Gastrocnemius medialis (tissue), 4 donors: Measurements from ENCODE around the gene DOCK10. TPM values are rescaled to one million over a fixed set of nuclear protein-coding genes. Genes with fewer than 3 reads are reported as not detected.

ENCODE experiments used
- ATAC-seq, 2 donors: fragments of 150-250 bp; one replicate each; pipeline ENCODE4 v1.9.1; 2016
- DNase-seq, 2 donors: peaks; one replicate each; pipeline ENCODE4 v3.0.0-alpha.2; 2019
- H3K27ac ChIP-seq, 4 donors: fragments of 200-600 bp; sonication (generic); 1 replicate in 1 of 4; 2 replicates in 3 of 4; pipeline ENCODE4 v1.5.1; 2016 to 2018; ENCODE audit warnings: mild to moderate bottlenecking in 2 of 4, moderate library complexity in 1 of 4
- H3K27me3 ChIP-seq, 3 donors: fragments of 200-600 bp; sonication (generic) in 2 of 3; 1 replicate in 1 of 3; 2 replicates in 2 of 3; pipeline versions ENCODE4 v1.5.1 to v1.6.0; 2016 to 2019; ENCODE audit warnings: mild to moderate bottlenecking in 1 of 3, moderate library complexity in 1 of 3
- H3K36me3 ChIP-seq, 2 donors: fragments of 200-600 bp; sonication (generic) in 1 of 2; one replicate each; pipeline ENCODE4 v1.5.1; 2017 to 2018
- H3K4me1 ChIP-seq, 2 donors: fragments of 200-600 bp; sonication (generic) in 1 of 2; one replicate each; pipeline ENCODE4 v1.5.1; 2016 to 2017; ENCODE audit warnings: mild to moderate bottlenecking in 2 of 2
- H3K4me3 ChIP-seq, 4 donors: fragments of 200-600 bp; sonication (generic) in 3 of 4; 1 replicate in 1 of 4; 2 replicates in 3 of 4; pipeline ENCODE4 v1.5.1; 2016 to 2019; ENCODE audit warnings: mild to moderate bottlenecking in 2 of 4
- H3K9me3 ChIP-seq, 3 donors: fragments of 200-600 bp; sonication (generic) in 2 of 3; 1 replicate in 1 of 3; 2 replicates in 2 of 3; pipeline ENCODE4 v1.5.1; 2016 to 2019
- POLR2A ChIP-seq, 2 donors: fragments of 450-650 bp; IDR thresholded peaks; one replicate each; pipeline ENCODE4 v1.6.1; 2017; ENCODE audit warnings: antibody characterized with exemption in 2 of 2, mild to moderate bottlenecking in 2 of 2, moderate library complexity in 2 of 2
- in situ Hi-C, 4 donors: fragments of 200-750 bp; cut with MboI; loops; one replicate each; pipeline versions ENCODE4 v1.15.0 to v1.8.0; 2017; ENCODE audit warnings: low sequenced_read_pairs in 4 of 4
- intact Hi-C: fragments of 100-400 bp; cut with DNase I; formaldehyde crosslinking; loops from one replicate; pipeline ENCODE4 v1.15.1; 2023; ENCODE audit warnings: low total_unique reads
- total RNA-seq, 4 donors: library from RNA; depleted of rRNA; stranded (reverse); fragments of >200 nt; gene quantifications; one replicate each; pipeline versions ENCODE4 v1.1.0 to v1.2.3, GENCODE V29; 2016
- TF ChIP-seq, protein P1 (sequence below), 5 experiments: fragments of 450-650 bp in 3 of 5; fragments of 200-600 bp in 2 of 5; sonication (generic) in 2 of 5; IDR thresholded peaks in 4 of 5; conservative IDR thresholded peaks in 1 of 5; 1 replicate in 4 of 5; 2 replicates in 1 of 5; pipeline ENCODE4 v1.5.1; 2016 to 2019; ENCODE audit warnings: antibody characterized with exemption in 5 of 5, mild to moderate bottlenecking in 3 of 5, moderate library complexity in 3 of 5

Gene DOCK10
- total RNA-seq, 4 donors from 2014 or later = 0.97 to 1.9 (median 1.4) TPM

DNA sequence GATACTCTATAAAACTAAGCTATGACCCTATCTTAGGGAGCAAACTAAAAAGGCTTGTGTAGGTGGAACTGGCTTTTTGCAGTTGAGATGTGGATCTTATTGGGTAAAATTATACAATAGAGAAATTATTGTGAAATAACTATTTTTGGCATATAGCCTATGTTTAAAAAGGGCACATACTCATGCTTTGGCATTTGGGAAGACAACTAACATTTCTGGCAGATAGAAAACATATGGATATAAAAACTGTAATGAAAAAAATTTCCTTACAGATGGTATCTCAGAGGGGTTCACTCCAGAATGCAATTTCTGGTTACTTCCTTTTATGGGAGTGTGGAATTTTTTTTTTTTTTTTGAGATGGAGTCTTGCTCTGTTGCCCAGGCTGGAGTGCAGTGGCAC is 206.0 kb downstream of the DOCK10 start:
- TF ChIP-seq POLR2A (IDR thresholded peaks at IDR 0.05) = no peak
- TF ChIP-seq, protein P1, sequence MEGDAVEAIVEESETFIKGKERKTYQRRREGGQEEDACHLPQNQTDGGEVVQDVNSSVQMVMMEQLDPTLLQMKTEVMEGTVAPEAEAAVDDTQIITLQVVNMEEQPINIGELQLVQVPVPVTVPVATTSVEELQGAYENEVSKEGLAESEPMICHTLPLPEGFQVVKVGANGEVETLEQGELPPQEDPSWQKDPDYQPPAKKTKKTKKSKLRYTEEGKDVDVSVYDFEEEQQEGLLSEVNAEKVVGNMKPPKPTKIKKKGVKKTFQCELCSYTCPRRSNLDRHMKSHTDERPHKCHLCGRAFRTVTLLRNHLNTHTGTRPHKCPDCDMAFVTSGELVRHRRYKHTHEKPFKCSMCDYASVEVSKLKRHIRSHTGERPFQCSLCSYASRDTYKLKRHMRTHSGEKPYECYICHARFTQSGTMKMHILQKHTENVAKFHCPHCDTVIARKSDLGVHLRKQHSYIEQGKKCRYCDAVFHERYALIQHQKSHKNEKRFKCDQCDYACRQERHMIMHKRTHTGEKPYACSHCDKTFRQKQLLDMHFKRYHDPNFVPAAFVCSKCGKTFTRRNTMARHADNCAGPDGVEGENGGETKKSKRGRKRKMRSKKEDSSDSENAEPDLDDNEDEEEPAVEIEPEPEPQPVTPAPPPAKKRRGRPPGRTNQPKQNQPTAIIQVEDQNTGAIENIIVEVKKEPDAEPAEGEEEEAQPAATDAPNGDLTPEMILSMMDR (IDR thresholded peaks at IDR 0.05 in 4 of 5, conservative IDR thresholded peaks at IDR 0.05 in 1 of 5) = no peak
- intact Hi-C loops (no loop called here), in situ Hi-C loops (no loop called here)
- Histone ChIP-seq H3K27ac (peak overlapping the region; percentile 50 to 75 (median 62)), H3K36me3 (no peaks in the 10 kb centered on the region), H3K4me1 (peaks cover 19 to 35% of the 10 kb centered on the region in 2 donors), H3K27me3 (no peaks in the 10 kb centered on the region), H3K9me3 (no peaks in the 10 kb centered on the region), H3K4me3 (no peak overlapping the region)
- no peak for ATAC-seq
- no peak for DNase-seq

GRCh38 chr2:224835405-224835804 is 206.9 kb downstream of the DOCK10 start:
- H3K9me3 ChIP-seq = no peaks in the 10 kb centered on the region
- in situ Hi-C loops = no loop called here
- peak in 1 of 2 donors; percentile 15 for DNase-seq
- peak; percentile 92 to 97 for ATAC-seq
- no peaks in the 10 kb centered on the region for H3K36me3 ChIP-seq
- H3K4me3 ChIP-seq = no peak overlapping the region
- TF ChIP-seq, protein P1 (IDR thresholded peaks at IDR 0.05 in 4 of 5, conservative IDR thresholded peaks at IDR 0.05 in 1 of 5) = no peak
- peak in 1 of 2 donors; percentile 11 for TF ChIP-seq POLR2A (IDR thresholded peaks at IDR 0.05)
- H3K27ac ChIP-seq = peak overlapping the region; percentile 50 to 75 (median 62)
- intact Hi-C loops = no loop called here
- H3K27me3 ChIP-seq = no peaks in the 10 kb centered on the region
- peaks cover 19 to 35% of the 10 kb centered on the region in 2 donors for H3K4me1 ChIP-seq

DNA sequence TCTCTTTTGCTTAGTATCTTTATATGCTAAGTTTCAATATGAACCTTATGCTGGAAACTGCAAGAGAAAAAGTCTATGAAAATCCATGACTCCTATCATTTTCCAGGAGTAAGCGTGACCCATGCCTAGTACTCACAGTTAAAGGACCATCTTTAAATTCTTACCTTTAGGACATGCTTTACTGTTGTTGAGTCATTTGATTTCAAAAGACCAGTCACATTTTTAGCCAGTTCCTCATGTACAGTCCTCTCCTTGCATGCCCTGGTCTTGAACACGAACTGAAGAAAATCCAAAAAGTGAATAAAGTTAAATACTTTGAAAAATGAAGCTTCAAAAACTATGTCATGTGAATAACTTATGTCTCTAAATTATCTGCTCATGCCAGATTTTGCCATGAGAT is 208.3 kb downstream of the DOCK10 start:
- intact Hi-C loops = no loop called here
- no peaks in the 10 kb centered on the region for H3K36me3 ChIP-seq
- in situ Hi-C loops = no loop called here
- peak overlapping the region in 1 of 4 donors; percentile 75 for H3K27ac ChIP-seq
- no peaks in the 10 kb centered on the region for H3K27me3 ChIP-seq
- no peak for ATAC-seq
- no peak overlapping the region for H3K4me3 ChIP-seq
- DNase-seq = no peak
- TF ChIP-seq, protein P1 (IDR thresholded peaks at IDR 0.05 in 4 of 5, conservative IDR thresholded peaks at IDR 0.05 in 1 of 5) = no peak
- no peak for TF ChIP-seq POLR2A (IDR thresholded peaks at IDR 0.05)
- H3K9me3 ChIP-seq = no peaks in the 10 kb centered on the region
- H3K4me1 ChIP-seq = peaks cover 19 to 35% of the 10 kb centered on the region in 2 donors

DNA sequence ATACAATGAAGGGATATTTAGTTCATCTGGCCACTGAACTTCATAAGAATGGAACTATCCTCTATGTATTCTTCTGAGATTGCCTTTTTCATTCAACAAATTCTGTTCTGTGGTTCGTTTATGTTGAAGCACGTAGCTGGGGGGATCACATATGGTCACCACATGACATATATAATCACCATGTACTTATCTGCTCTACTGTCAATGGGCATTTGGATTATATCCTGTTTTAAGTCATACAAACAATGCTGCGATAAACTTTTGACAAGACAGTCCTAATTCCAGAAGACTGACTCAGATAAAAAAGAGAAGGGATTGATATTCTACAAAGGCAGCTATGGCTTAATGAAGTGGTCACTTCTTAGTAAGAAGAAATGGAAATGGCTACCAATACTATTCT is 210.1 kb downstream of the DOCK10 start:
- Histone ChIP-seq H3K9me3 (no peaks in the 10 kb centered on the region), H3K27me3 (no peaks in the 10 kb centered on the region), H3K36me3 (no peaks in the 10 kb centered on the region), H3K4me1 (peaks cover 12 to 25% of the 10 kb centered on the region in 2 donors), H3K4me3 (no peak overlapping the region), H3K27ac (no peak overlapping the region)
- TF ChIP-seq, protein P1 (IDR thresholded peaks at IDR 0.05 in 4 of 5, conservative IDR thresholded peaks at IDR 0.05 in 1 of 5) = no peak
- TF ChIP-seq POLR2A (IDR thresholded peaks at IDR 0.05) = no peak
- no peak for ATAC-seq
- in situ Hi-C loops (no loop called here), intact Hi-C loops (no loop called here)
- no peak for DNase-seq

GRCh38 chr2:224831530-224831929 is 210.7 kb downstream of the DOCK10 start:
- no peaks in the 10 kb centered on the region for H3K36me3 ChIP-seq
- in situ Hi-C loops = no loop called here

More at GRCh38 chr2:224831530-224831929, 210.7 kb downstream of the DOCK10 start:
- no peak for DNase-seq
- TF ChIP-seq, protein P1 (IDR thresholded peaks at IDR 0.05 in 4 of 5, conservative IDR thresholded peaks at IDR 0.05 in 1 of 5) = no peak
- TF ChIP-seq POLR2A (IDR thresholded peaks at IDR 0.05) = no peak
- Histone ChIP-seq H3K9me3 (no peaks in the 10 kb centered on the region), H3K4me3 (no peak overlapping the region), H3K4me1 (peaks cover 12 to 22% of the 10 kb centered on the region in 2 donors), H3K27ac (no peak overlapping the region), H3K27me3 (no peaks in the 10 kb centered on the region)
- no peak for ATAC-seq
- intact Hi-C loops = no loop called here
